HG02571 (cell line): Measurements from ENCODE around the gene UBR1.
"Not testable (repeated sequence)": the region's sequence is repeated elsewhere in the genome, so short reads cannot be mapped to it uniquely, and the experiment has no call there.

Experiments used
- ATAC-seq: cut with Tn5 transposase; IDR thresholded peaks from one replicate; pipeline ENCODE4 v1.9.1; 2021; ENCODE audit warnings: mild to moderate bottlenecking, moderate library complexity; ENCODE audit not compliant: unreplicated experiment

Gene UBR1

DNA sequence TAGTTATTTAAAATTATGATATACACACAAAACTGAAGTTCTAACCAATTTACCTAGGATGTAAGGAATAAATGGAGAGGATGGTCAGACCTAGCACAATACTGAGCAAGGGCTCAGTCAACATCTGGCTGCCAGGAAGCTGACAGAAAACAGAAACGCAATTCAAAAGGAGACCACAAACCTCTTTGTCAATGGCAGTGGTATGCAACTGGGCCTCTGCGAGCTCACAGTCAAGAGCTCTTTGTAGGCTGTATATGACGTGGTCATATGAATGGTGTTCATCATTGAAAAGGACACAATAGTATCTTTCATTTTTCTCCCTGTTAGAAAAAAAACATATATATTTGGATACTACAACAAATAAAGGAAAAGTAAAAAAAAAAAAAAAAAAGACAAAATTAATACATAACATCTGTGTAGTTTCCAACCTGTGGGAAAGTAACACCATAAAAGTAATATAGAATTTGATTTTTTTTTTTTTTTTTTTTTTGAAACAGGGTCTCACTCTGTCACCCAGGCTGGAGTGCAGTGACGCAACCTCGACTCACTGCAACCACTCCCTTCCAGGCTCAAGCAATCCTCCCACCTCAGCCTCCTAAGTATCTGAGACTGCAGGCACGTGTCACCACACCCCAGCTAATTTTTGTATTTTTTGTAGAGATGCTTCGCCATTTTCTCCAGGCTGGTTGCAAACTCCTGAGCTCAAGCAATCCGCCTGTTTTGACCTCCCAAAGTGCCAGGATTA is 37.9 kb downstream of the UBR1 start:
- no peak for ATAC-seq

DNA sequence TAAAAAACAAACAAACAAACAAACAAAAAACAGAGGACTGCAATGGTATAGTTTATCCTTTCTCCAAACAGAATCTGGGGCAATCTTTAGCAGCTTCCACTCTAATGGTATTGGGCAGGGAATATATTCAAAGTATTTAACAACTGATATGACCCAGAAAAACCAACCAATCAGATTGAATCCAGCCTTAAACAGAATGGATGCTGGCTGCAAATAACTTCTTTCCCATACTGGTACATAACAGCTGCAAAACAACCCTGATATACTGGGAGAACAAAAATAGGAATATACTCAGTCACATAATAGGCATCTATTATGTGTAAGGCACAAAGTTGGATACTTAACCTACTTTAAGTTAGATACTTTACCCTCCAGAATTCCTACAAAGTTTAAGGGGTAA is 49.1 kb downstream of the UBR1 start:
- no peak for ATAC-seq

DNA sequence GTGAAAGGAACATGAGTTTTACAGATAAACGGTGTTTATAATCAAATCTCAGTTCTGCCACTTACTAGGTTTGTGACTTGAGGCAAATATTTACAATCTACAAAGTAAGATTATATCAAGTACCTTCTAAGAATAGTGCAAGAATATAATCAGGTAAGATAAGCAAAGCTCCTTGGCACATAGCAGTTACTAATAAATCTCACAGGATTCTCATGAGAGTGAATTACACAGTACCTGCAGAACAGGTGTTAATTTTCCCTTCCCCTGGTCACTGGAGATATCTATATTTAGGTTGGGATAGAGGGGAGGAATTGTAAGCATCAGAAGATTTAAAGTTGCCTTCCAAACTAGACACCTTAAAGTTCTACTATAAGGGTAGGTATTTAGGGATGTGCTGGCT is 53.0 kb downstream of the UBR1 start:
- ATAC-seq, result no peak

DNA sequence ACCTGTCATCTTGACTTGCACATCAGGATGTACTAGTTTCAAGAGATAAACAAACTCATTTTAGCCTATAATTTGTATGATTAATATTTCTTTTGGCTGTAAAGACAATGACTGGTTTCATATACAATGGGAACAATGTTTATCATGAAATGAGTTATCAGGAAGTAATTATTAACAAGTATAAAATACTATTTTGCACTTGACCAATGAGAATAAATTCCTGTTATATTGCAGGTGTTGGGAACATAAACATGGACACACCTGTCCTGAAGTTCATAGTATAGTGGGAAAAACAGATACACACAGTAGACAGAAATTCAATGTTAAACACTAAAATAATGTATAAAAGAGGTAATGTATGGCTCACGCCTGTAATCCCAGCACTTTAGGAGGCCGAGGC is 56.9 kb downstream of the UBR1 start:
- ATAC-seq, result no peak

DNA sequence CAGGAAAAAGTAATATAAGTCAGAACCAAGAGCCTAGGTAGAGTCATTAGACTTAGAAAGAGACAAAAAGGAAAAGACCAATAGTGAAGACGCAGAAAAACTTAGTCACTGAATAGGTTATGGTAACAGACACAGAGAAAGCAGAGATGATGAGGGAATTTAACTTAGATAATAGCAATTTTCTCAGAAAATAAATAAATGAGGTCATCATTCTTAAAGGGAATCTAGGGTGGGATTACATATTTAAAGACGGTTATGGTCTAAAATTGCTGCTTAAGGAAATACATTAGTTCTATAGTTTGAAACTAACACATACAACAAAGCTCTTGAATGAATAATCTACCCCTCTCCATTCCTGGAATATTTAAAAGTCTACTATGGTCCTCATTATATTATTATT is 59.4 kb downstream of the UBR1 start:
- no peak for ATAC-seq

DNA sequence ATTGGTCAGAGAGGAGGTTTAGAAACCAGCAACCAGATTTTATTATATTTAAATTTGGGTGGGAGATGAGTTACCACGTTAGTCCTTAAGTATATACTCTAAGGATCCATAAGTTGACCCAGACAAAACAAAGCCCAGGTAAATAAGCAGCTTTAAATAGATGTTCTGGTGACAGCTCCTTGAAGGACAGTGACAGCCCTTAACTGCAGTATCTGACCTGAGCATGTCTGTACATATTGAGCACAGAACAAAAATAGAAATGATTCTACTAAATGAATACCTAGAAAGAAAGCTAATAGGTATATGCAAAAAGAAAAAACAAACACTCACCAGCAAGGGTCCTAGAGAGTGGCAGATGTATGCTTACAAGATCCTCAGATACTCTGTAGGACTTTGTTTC is 63.0 kb downstream of the UBR1 start:
- no peak for ATAC-seq

DNA sequence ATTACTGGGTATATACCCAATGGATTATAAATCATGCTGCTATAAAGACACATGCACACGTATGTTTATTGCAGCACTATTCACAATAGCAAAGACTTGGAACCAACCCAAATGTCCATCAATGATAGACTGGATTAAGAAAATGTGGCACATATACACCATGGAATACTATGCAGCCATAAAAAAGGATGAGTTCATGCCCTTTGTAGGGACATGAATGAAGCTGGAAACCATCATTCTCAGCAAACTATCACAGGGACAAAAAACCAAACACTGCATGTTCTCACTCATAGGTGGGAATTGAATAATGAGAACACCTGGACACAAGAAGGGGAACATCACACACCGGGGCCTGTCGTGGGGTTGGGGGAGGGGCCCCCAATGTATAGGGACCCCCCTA is 64.8 kb downstream of the UBR1 start:
- not testable (repeated sequence) for ATAC-seq

DNA sequence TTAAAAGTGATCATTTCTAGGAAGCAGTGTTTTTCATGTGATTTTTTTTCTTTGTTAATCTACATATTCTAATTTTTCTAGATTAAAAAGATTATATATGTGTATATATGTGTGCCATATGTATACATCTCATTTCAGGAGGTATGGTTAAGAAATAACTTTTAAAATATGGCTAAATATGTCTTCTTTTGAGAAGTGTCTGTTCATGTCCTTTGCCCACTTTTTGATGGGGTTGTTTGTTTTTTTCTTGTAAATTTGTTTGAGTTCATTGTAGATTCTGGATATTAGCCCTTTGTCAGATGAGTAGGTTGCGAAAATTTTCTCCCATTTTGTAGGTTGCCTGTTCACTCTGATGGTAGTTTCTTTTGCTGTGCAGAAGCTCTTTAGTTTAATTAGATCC is 70.6 kb downstream of the UBR1 start:
- ATAC-seq, result not testable (repeated sequence)

DNA sequence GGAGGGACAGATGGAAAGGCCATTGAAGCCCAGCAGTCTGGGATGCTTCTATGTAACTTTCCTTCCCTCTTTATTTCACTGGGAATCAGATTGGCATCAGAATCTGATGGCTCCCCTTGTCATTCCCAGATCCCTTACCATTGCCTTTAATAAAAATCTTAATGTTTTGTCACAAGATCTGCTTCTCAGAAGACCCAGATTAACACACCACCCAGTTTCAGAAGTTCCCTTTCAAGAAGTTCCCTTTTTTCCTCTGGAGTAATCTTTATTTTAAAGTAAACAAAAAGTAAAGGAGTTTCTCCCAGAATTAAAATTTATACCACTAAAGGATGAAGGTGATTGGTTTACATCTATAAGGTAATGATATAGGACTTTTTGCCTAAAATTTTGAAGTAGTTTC is 76.4 kb downstream of the UBR1 start:
- no peak for ATAC-seq

DNA sequence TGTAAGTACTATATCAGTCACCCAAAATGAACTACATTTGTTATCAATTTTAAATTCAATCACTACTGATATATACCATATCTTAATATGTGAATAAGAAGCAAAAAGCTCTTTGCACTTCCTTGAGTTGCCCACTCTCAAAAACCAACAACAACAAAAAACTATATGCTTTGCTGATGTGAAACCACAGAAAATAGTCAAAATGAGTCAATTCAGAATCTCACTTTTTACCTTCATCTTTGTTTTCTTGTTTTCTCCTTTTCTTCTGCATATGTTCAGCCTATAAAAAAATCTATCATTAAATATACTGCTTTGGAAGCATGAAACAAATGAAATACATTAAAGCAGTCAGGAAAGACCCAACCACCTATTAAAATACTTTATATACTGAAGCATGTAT is 80.7 kb downstream of the UBR1 start:
- ATAC-seq, result no peak

DNA sequence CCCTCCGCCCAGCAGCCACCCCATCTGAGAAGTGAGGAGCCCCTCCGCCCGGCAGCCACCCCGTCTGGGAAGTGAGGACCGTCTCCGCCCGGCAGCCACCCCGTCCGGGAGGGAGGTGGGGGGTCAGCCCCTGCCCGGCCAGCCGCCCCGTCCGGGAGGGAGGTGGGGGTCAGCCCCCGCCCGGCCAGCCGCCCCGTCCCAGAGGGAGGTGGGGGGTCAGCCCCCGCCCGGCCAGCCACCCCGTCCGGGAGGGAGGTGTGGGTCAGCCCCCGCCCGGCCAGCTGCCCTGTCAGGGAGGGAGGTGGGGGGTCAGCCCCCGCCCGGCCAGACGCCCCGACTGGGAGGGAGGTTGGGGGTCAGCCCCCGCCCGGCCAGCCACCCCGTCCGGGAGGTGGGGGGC is 91.2 kb downstream of the UBR1 start:
- ATAC-seq, result not testable (repeated sequence)

DNA sequence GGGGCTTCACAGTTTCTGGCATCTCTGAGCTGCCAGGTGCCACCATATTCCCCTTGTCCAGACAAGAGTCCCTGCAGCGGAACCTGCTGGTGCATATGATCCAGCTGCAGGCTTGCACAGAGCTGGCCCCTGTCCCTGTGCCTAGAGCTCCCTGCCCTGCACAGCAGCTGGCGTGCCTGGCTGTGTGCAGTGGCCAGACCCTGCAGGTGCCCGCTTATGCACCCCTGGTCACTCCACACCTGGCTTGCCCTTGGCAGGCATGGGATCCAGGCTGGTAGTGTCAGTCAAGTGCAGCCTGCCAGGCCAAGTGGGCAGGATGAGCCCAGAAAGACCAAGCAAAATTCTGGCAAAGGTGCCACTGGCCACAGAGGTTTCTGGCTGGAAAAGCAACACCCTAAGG is 96.6 kb downstream of the UBR1 start:
- ATAC-seq, result no peak

DNA sequence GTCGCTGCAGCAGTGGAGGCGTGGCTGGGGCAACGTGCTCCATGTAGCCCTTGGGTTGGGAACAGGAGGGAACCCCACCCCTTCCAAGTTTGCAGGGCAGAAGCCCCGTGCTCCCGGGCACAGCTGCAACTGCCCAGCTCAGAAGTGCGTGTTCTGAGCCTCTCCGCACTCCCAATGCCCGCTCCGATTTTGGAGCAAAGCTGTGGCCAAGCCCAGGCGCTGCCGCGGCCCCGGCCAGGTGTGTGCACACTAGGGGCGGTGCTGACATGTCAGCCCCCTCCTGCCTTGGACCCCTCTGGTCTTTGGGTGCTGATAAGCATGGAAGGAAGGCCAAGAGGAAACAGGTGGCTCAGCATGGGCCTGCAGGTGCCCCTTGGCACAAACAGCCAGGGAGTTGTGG is 97.7 kb downstream of the UBR1 start:
- ATAC-seq, result no peak

DNA sequence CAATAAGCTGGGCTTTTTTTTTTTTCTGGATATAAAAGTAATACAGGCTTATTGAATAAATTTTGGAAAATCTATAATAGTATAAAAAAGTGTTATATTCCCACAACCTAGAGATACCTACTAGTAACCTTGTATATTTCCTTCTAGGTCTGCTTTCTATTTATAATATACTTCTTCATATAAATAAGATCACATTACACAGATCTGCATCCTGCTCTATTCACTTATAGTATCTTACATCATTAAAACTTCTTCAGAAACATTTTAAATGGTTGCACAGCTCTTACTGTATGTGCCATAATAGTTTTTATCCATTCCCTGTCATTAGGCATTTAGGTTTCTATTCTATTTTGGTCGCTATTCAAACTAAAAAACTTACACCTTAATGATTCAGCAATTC is 98.3 kb downstream of the UBR1 start:
- no peak for ATAC-seq

DNA sequence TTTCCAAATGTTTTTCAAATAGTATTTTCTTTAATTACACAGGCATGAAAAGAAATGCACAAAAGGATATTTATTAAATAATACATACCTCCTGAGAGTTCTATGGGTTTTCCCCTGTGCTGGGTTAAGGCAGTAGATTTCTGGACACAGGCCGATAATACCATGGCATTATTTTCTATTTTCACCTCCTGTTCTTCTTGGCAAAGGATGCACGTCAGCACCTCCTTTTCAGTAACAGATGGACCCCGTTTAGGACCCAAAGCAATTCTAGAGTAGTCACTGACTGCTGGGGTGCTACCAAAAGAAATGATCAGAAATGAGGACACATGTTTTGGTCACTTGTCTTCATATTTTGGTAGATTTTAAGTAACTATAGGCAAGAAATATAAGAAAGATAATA is 98.8 kb downstream of the UBR1 start:
- ATAC-seq, result no peak

DNA sequence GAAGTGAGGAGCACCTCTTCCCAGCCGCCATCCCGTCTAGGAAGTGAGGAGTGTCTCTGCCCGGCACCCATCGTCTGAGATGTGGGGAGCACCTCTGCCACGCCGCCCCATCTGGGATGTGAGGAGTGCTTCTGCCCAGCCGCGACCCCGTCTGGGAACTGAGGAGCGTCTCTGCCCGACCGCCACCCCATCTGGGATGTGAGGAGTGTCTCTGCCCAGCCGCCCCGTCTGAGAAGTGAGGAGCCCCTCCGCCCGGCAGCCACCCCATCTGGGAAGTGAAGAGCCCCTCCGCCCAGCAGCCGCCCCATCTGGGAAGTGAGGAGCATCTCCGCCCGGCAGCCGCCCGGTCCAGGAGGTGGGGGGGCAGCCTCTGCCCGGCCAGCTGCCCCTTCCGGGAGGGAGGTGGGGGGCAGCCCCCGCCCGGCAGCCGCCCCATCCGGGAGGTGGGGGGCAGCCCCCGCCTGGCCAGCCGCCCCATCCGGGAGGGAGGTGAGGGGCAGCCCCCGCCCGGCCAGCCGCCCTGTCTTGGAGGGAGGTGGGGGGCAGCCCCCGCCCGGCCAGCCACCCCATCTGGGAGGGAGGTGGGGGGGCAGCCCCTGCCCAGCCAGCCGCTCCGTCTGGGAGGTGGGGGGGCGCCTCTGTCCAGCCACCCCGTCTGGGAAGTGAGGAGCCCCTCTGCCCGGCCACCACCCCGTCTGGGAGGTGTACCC is 100.8 kb downstream of the UBR1 start:
- not testable (repeated sequence) for ATAC-seq

DNA sequence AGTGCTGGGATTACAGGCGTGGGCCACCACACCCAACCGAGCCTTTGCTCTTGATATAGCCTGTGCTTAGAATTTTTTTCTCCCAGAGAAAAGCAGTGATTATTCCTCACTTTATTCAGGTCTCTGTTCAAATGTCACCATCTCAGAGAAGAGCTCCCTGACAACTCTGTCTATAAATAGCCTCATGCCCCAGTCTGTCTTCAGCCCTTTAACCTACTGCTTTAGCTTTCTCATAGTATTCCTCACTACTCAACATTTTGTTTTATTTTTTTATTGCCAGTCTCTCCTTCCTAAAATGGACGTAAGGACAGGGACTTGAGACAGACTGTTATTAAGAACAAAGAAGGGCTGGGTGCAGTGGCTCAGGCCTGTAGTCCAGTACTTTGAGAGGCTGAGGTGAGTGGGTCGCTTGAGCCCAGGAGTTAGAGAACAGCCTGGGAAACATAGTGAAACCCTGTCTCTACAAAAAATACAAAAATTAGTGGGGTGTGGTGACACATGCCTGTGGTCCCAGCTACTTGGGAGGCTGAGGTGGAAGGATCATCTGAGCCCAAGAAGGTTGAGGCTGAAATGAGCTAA is 106.5 kb downstream of the UBR1 start:
- no peak for ATAC-seq

DNA sequence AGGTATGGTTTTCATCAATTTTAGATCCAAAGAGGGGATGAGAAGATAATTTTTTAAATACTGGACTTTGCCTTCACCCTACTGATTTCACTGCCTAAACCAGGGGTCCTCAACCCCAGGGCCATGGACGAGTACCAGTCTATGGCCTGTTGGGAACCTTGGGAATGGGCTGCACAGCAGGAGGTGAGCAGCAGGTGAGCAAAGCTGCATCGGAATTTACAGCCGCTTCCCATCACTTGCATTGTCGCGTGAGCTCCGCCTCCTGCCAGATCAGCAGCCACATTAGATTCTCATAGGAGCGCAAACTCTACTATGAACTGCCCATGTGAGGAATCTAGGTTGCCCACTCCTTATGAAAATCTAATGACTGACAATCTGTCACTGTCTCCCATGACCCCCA is 109.0 kb downstream of the UBR1 start:
- no peak for ATAC-seq

DNA sequence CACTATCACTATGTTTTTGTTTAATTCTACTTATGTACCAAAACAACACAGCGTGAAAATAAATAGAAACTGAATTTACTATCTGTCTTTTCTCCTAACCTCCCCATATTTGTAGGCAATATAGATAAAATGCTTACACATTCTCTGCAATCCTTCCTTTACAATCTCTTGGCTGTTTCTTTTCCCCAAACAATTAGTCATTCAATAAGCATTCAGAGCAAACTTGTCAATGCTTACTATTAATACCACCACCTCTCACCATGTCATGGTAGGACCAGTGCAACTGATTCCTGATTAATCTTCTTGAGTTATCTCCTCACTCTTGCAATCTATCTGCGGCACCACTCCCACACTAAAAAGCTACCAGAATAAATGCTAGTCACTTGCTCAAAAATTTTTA is 111.3 kb downstream of the UBR1 start:
- no peak for ATAC-seq

DNA sequence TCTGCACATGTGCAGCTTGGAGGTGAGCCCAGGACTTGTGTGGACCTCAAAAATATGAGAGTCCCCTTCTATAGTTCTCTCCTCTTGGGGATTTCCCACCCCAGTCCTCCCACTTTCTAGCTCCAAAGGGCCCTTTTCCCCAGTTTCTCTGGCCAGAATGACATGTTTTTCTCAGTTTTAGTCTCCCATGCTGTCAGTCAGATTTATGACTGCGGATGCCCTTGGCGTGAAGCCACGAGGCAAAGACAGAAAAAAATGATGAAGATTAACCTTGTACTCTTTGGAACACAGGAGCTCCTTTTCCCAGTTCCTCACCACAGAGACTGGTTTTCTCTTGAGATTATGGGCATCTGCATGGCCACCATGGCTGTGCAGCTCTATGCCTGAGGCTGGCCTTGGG is 113.2 kb downstream of the UBR1 start:
- no peak for ATAC-seq

DNA sequence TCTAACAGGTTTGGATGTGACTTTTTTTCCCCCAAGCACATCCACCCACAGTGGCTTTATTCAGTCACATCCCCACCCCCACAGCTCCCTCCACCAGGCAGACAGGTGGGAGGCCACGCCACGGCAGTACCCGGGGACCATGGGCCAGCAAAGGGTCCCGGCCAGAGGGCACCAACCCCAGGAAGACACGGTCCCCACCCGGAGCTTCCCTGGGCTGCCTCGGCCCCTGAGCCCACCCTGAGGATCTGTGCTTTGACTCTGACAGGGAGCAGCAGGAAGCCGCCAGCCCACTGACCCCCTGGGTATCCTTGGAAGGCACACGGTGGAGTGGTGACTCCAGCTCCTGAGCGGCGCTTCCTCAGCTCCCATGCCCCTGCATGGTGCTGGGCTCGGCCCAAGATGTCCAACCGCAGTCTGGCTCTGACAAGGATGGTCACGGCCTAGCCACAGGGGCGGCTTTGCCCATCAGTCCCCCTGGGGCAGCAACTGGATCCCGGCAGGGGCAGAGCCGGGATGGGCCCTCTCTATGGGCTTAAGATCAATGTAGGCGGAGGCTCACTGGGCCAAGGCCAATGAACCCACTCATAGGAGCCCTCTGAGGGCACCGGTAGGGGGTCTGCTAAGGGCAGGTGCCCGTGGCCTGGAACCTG is 119.0 kb downstream of the UBR1 start:
- ATAC-seq, result no peak

DNA sequence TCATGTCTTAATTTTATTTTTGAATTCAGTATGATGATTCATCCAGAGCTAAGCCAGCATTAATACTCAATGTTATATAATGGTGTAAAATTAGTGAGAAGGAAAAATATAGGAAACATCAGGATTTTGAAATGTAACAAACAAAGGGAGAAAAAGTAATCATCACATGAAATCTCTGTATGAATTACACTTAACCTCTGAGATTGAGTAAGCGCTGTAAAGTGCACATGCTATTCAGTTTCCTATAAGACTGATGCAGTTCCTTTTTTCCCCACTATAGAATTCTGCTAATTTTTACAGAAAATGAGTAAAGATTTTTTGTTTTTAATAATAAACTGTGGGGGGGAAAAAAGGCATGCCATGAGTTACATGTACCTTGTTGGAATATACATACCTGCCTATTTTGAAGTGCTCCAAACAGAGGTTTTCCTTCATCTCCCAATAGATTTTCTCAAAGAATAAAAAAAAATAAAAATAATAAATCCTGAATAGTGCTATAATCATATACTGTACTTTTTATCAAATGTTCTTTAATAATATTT is 121.3 kb downstream of the UBR1 start:
- no peak for ATAC-seq
